Uterus (tissue), 2 donors: ENCODE data around the gene HCN2.

Experiments used
- POLR2A ChIP-seq, 2 donors: fragments of 450-650 bp; IDR thresholded peaks; one replicate each; pipeline ENCODE4 v1.6.1; 2016; ENCODE audit warnings: antibody characterized with exemption in 2 of 2, mild to moderate bottlenecking in 1 of 2, moderate library complexity in 1 of 2
- TF ChIP-seq, protein P1 (sequence below), 4 experiments: fragments of 200-600 bp in 2 of 4; fragments of 450-650 bp in 2 of 4; sonication (generic) in 2 of 4; IDR thresholded peaks; one replicate each; pipeline ENCODE4 v1.5.1; 2016 to 2019; ENCODE audit warnings: antibody characterized with exemption in 4 of 4, mild to moderate bottlenecking in 2 of 4, moderate library complexity in 1 of 4

DNA sequence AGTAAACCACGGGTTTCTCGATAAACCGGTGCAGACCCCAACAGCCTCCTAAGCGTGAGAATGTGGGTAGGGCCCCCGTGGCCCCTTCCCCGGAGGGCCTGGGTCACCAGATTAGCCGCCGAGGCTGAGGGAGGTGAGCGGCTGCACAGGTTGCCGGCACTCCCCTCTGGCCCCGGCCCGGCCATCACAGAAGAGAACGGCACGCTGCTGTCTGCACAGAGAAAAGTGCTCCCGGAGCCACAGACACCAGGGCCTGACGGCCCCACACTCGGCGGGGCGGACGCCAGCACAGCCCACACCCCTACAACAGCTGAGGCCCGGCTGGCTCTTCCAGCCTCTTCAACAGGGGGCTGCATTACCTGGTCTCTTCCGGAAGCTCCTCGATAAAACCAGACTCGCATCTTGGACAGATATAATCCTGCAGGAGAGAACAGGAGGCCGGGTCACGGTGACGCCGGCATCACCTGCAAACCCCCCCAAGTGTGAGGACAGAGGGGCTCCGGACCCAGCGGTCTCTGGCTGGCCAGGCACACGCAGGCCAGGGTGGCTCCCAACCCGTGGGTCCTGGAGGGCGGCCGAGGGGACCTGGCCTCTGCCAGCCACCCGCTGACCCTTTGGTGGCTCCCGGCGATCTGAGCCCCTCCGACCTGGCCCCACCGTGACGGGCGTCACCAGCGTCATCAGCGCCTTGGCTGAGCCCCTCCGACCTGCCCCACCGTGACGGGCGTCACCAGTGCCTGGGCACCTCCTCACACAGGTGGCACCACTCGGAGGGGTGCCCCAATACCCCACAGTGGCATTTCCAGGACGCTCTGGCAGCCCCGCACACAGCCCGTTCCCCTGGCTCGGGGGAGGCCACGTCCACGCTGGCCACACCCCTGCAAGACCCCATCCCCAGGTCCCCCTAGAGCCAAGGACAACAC is 63.0 kb downstream of the HCN2 start:
- TF ChIP-seq POLR2A (IDR thresholded peaks at IDR 0.05): no peak
- TF ChIP-seq, protein P1, sequence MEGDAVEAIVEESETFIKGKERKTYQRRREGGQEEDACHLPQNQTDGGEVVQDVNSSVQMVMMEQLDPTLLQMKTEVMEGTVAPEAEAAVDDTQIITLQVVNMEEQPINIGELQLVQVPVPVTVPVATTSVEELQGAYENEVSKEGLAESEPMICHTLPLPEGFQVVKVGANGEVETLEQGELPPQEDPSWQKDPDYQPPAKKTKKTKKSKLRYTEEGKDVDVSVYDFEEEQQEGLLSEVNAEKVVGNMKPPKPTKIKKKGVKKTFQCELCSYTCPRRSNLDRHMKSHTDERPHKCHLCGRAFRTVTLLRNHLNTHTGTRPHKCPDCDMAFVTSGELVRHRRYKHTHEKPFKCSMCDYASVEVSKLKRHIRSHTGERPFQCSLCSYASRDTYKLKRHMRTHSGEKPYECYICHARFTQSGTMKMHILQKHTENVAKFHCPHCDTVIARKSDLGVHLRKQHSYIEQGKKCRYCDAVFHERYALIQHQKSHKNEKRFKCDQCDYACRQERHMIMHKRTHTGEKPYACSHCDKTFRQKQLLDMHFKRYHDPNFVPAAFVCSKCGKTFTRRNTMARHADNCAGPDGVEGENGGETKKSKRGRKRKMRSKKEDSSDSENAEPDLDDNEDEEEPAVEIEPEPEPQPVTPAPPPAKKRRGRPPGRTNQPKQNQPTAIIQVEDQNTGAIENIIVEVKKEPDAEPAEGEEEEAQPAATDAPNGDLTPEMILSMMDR (IDR thresholded peaks at IDR 0.05): no peak
